M059J (cell line): ENCODE data around the gene C17orf75. TPM values are rescaled to one million over a fixed set of nuclear protein-coding genes. Genes with fewer than 3 reads are reported as not detected.
"Not testable (repeated sequence)": the region's sequence is repeated elsewhere in the genome, so short reads cannot be mapped to it uniquely, and the experiment has no call there.

Experiments
- DNase-seq: peaks from one replicate; pipeline ENCODE4 v3.0.0-alpha.2; 2012; ENCODE audit warnings: low read depth
- total RNA-seq: library from RNA; depleted of rRNA; stranded (reverse); fragments of >200 nt; shearing (Covaris generic); gene quantifications from 2 replicates; pipeline ENCODE4 v1.2.3, GENCODE V29; 2014; rRNA removed

Gene C17orf75, protein sequence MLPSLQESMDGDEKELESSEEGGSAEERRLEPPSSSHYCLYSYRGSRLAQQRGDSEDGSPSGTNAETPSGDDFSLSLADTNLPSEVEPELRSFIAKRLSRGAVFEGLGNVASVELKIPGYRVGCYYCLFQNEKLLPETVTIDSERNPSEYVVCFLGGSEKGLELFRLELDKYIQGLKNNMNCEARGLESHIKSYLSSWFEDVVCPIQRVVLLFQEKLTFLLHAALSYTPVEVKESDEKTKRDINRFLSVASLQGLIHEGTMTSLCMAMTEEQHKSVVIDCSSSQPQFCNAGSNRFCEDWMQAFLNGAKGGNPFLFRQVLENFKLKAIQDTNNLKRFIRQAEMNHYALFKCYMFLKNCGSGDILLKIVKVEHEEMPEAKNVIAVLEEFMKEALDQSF
- 17.2 and 21.6 TPM in 2 replicates for total RNA-seq

DNA sequence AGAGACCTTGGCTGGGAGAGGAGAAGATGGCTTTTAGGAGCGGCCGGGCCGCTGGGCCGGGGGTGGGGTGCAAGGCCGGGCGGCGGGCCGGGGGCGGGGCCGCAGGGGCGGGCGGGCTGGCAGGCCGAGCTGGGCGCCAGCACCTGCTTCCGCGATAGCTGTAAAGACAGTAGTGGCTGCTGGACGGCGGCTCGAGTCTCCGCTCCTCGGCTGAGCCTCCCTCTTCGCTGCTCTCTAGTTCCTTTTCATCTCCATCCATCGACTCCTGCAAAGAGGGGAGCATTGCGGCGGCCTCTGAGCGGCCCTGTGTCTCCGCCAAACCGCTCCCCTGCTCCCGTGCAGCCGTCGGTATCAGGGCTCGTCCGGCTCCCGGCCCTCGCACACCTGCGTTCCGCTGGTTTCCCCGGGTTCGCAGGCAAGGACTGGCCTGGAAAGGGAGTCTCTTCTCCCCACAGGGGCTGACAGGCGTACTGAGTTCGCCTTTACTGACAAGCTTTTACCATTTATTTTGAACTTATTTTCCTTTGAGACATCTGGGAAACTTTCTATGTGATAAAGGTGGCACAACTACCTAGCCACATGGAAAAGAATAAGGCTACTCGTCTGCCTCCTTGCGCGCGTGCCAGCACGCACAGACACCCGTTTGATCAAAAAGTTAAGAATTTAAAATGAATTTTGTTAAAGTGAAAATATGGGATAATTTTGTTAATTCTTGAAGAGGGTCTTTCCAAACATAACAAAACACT, at the start of gene C17orf75:
C17orf75 (minus strand) TSS at position 317 of the 746 bp plus-strand sequence; CDS start at position 283, 34 bp downstream.
- DNase-seq: peak; percentile 73

DNA sequence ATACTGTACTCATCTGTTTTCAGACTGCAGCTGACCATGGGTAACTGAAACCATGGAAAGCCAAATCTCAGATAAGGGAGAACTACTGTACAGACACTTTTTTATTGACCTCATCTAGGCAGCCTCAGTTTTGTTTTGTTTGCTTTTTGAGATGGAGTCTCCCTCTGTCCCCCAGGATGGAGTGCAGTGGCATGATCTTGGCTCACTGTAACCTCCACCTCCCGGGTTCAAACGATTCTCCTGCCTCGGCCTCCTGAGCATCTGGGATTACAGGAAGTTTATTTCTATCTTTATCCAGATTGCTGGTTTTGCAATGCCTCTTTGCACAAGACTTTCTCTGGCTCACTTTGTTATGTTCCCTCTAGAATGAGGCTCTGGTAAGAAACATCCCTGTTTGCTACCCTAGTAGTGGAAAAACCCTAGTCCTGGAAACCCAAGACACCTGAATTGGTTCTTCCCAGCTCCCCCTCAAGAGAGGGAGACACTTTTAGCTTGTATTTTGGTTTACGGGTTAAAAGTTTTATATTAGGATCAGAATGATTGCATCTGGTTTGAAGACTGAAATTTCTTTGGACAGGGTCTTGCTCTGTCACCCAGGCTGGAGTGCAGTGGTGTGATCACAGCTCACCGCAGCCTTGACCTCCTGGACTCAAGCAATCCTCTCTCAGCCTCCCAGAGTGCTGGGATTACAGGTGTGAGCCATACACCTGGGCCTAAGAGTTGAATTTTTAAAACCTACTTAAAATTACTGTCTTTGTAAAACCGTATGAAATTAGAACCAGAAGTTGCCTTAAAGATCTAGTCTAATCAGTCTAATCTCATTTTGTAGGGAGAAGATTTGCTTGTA, 46.9 kb upstream of the C17orf75 start:
- no peak for DNase-seq

DNA sequence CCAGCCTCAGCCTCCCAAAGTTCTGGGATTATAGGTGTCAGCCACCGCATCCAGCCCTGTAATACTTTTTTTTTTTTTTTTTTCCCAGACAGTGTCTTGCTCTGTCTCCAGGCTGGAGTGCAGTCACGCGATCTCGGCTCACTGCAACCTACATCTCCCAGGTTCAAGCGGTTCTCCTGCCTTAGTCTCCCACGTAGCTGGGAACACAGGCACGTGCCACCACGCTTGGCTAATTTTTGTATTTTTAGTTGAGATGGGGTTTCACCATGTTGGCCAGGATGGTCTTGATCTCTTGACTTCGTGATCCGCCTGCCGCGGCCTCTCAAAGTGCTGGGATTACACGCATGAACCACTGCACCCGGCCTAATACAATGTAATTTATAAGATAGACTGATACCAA, 46.2 kb upstream of the C17orf75 start:
- DNase-seq: not testable (repeated sequence)

DNA sequence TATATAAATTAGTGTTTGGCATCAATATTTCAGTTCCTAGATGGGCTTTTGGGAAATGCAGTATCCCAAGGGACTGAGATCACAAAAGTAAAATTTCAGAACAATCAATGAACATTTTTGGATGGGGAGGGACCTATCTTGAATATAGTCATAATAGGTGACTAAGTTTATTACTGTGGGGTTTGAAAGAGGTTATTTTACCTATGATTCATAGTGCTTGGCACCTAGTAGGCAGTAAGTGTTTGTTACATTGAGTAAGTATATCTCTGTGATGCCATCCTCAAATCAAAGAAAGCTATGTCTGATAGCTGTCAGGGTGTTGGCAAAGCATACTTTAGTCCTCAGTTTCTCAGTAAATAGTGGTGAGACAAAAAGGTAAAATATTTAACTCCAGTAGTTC, 44.9 kb upstream of the C17orf75 start:
- DNase-seq: peak; percentile 19

DNA sequence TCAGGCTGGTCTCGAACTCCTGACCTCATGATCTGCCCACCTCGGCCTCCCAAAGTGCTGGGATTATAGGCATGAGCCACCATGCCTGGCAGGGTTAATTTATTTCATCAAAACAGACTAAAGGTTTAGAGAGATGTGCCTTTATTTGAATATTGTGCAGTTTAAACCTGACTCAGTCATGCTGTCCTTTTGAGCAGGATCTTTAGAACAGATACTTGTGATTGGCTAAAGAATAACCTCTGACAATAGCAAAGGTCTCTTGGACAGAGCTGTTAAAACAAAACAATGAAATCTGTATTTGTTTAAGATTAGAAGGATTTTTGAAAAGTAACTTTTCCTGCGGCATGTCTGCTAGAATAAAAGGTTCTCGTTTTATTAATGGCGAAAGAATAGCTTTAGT, 44.0 kb upstream of the C17orf75 start:
- DNase-seq: no peak

DNA sequence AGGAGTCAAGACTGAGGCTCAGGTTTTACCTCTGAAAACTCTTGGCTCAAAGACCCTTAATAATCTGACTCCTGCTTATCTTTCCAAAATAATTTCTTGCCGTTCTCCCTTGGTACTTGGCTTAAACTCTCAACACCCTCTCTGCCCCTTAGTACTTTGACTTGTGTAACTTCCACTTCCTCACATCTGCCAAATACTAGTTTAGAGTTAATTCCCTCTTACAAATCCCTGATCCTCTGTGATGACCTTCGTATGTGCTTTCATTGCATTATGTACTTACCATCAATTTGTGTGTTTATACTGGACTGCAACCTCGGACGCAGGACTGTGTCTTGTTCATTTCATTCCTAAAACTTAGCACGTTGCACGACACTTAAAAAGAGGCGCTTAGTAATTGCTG, 43.1 kb upstream of the C17orf75 start:
- no peak for DNase-seq

DNA sequence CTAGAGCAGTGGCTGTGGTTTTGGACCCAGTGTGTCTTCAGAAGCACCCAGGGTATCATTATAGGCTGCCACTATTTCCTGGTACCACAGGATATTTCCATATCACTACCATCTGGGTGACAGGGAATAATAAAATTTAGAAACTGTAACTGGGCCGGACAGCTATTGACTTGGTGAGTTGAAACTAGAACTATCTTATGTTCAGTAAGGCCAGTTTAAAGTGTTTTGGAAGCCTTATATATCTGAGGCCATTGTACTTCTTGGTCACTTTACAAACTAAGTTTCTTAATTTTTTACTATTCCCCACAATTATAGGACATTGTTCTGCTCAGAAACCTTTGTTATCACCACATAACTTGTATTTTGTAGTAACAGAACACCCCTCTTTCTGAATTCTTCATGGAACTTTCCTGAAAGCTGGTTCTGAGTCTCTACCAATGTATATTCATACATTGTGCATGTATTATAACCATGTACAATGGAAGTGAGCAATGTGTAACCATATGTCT, 42.0 kb upstream of the C17orf75 start:
- DNase-seq: no peak

DNA sequence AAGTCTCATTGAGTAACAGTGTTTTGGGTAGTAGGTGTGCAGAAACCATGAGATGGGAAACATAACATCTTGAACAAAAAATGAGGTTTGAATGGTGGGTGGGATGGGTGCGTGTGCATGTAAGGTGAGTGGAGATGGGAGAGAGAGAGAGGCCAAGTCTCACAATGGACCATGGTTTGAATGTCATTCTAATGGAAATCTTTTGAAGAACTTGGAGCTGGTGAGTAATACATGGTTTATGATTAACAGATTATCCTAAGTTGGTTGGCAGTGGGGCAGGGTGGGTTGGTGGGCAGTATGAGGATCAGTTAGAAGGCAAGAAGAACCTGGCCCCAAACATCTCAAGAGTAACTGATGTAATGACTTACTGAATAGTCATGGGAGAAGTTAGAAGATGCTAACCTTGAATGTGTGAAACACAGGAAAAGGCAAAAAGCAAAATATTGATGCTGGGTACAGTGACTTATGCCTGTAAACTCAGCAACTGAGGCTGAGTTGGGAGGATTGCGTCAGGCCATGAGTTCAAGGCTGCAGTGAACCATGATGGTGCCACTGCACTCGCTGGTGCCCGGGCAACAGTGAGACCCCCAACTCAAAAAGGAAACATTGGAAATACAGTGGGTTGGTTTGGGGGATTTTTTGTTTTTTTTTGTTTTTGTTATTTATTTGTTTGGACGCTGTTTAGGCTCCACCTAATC, 40.7 kb upstream of the C17orf75 start:
- DNase-seq: no peak

DNA sequence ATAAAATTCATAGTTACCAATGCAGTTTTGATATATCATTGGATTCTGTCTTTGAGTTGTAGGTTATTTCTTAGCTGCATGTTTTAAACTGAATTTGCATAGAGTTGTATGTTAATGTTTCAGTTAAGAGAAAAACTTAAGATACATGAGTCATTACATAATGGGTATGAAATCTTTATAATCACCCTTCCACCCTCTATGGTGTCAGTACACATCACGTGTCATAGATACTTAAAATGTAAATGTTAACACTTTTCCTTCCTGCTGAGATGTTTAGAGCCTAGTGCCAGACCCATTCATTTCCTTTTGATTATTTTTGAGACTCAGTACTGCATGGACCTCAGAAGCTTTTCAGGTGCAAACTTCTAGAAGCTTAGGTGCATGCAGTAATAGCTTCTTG, 28.5 kb upstream of the C17orf75 start:
- no peak for DNase-seq

DNA sequence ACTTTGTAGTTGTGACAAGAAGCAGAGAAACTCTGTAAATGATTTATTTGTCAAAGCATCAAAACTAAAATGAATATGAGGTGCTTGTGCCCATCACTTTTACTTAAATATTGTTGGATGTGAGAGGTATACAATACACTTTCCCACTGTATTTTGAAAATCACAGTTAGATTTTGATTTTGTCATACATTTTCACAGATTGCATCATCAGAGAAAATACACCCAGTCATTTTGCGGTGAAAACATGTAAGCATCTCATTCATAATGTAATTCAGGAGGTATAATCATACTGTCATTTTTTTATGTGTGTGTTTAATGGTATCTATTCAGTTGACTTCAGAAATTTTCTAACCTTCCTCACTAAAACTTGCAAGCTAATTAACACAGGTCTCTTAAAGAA, 19.3 kb upstream of the C17orf75 start:
- no peak for DNase-seq

DNA sequence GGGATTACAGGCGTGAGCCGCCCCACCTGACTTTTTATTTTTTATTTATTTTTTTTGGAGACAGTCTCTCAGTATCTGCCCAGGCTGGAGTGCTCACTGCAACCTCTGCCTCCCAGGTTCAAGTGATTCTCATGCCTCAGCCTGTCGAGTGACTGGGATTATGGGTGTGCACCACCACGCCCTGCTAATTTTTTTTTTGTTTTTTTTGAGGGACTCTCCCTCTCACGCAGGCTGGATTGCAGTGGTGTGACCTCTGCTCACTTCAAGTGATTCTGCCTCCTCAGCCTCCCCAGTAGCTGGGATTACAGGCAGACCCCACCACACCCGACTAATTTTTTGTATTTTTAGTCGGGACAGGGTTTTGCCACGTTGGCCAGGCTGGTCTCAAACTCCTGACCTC, 15.6 kb upstream of the C17orf75 start:
- DNase-seq: no peak

DNA sequence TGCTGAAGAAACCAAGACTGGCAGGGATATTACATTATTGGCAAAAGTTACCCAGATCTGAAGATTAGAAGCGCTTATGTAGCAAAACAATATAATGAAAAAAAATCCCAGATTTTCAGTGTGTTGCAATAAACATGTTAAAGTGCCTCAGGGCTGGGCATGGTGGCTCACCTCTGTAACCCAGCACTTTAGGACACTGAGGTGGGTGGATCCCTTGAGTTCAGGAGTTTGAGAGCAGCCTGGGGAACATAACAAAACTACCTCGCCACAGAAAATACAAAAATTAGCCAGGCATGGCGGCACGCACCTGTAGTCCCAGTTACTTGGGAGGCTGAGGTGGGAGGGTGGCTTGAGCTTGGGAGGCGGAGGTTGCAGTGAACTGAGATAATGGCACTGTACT, 14.8 kb upstream of the C17orf75 start:
- no peak for DNase-seq

DNA sequence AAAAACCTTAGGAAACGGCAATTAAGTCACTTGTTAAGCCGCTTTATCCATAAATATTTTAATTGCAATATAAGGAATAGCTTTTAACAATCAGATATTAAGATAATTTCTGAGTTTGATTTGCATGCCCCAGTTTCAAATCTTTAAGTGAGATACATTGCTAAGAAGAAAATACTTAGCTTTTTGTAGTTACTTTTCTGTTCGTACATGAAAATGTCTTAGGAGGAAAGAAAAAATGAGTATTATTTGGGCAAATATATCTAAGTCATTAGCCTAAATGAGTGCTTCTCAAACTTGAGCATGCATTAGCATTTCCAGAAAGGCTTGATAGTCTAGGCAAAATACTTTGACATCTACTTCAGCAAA, 14.4 kb upstream of the C17orf75 start:
- no peak for DNase-seq

DNA sequence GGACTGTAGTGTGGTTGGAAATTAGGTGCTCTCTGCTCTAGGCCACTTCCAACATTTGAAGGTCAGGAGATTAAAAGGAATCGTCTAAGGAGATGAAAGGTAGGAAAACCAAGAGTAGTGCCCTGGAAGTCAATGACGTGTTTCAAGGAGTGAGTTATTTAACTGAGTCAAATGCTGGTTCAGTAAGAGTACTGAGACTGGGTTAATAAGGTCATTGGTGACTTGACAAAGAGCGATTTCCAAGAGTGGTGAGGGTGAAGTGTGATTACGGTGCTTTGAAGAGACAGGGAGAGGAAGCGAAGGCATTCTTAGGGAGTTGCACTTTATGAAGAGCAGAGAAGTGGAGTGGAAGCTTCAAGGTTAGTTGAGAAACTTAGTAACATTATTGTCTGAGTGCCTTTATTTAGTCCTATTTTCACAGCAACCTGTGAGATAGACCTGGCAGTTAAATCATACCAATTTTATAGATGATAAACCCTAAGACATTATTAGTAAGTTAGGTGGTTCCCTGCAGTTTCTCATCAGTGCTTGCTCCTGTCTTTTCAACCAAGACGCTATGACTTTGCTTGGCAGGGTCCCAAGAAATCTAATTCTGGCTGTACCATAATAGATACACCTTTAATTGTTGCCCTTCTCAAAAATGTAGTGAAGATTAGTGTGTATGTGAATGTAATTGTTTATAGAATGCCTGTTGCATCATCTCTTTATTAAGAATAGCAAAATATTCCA, 13.8 kb upstream of the C17orf75 start:
- DNase-seq: no peak

DNA sequence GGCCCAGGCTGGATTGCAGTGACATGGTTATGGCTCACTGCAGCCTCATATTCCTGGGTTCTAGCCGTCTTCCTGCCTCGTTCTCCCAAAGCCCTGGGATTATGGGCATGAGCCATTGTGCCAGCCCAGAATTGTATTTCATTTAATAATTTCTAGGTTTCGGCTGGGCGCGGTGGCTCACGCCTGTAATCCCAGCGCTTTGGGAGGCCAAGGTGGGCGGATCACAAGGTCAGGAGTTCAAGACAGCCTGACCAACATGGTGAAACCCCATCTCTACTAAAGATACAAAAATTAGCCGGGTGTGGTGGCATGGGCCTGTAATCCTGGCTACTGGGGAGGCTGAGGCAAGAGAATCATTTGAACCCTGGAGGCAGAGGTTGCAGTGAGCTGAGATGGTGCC, 10.8 kb upstream of the C17orf75 start:
- DNase-seq: not testable (repeated sequence)

DNA sequence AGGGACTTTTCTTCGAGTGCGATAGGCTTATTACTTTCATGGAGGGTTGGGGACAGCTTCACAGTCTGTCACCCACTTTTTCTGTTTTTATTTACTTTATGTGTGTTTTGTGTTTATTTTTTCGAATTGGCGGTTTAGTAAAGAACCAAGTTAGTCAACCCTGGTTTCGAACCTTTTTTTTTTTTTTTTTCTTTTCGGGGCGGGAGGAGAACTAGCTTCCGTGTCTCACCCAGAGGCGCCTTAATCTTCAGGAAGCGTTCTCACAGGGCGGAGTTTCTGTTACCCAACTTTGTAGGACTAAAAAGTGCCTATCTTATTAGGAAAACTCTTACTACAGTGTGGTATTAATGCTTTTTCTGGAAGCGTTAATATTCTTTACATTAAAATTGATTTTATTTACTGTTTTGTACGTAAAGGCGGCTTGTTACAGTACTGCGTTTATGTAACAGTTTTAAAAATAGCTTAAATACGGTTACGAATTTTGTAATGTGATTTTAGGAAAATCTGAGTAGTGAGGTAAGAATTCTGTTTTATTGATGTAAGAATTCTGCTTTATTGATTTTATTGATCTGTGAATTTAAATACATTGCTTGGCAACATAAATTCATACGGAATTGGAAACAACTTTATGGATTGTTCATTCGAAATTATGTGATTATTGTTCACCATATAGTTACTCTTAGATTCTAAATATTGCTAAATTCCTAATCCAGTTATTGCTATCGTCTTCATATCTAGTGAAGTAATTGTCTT, 8.9 kb upstream of the C17orf75 start:
- DNase-seq: peak; percentile 72

DNA sequence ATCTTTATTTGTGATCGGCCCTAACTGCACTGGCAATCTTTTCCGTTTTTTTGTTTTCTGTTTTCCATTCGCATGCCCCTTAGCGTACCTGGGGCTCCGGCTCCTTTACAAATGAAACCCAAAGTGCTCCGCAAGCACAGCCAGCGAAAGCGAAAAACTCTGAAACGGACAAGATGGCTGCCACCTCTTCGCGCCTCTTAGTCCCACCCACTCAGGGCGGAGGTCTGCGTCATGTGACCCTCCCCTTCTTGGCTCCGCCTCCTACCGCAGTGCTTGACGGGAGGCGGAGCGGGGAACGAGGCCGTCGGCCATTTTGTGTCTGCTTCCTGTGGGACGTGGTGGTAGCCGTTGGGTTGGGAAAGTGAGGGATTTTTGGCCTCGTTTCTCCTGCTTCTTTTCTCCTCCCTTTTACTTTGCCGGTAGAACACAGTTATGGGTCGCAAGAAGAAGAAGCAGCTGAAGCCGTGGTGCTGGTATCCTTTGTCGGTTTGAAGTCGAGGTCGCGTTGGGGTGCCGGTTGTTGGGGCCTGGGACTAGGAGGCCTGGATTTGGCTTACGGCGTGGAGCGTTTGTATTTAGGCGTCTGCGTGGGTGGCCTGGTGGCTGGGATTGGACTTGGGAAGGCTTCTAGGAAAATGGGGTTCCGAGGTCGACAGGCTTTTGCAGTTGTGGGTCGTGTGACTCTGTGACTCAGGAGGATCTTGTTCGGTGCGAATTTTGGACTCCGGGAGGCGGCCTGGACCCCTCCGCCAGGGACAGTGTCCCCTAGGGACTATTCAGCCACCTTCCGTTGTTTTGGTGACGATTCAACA, 8.1 kb upstream of the C17orf75 start, which contains the start of gene ZNF207:
ZNF207 (plus strand) TSS at position 304 of the 812 bp plus-strand sequence; CDS start at position 433, 129 bp downstream.
- peak; percentile 94 for DNase-seq

DNA sequence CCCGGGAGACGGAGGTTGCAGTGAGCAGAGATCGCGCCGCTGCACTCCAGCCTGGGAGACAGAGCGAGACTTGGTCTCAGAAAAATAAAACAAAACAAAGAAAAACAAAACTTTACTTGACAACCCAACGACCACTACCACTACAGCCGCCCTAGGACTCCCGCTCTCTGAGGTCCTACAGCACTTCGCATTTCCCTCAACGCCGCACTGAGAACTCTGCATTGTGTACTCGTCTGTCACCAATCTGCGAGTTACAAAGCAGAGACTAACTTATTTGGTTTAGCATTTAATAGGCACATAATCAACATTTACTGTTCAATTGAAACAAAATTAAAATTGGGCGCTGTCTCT, 7.5 kb upstream of the C17orf75 start:
- DNase-seq: no peak

DNA sequence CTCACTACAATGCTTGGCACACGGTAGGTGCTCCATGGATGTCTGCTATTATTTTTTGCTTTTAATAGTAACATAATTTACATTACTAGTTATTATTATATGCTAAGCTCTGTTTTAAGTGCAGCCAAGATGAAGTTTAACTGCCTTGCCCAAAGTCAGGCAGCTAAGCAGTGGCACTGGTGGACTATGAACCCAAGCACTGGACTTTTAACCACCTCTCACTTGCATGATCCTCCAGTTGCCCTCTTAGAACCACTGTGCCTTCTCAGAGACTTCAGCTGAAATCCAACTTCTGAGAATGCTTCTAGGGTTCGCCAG, 6.5 kb upstream of the C17orf75 start:
- no peak for DNase-seq
